HFFc6 (cell line): ENCODE results near the gene SLC7A8. TPM values are rescaled to one million over a fixed set of nuclear protein-coding genes. Genes with fewer than 3 reads are reported as not detected.

ENCODE experiments used
- DNase-seq: peaks from one replicate; pipeline ENCODE4 v3.0.0-alpha.2; 2018
- H3K27ac Mint-ChIP-seq: 2 replicates; pipeline ENCODE4 v1.8.0; 2020; ENCODE audit warnings: mild to moderate bottlenecking, mixed read lengths
- H3K27me3 Mint-ChIP-seq: 2 replicates; pipeline ENCODE4 v1.8.0; 2021; ENCODE audit warnings: mild to moderate bottlenecking, moderate library complexity, mixed read lengths; ENCODE audit not compliant: insufficient read depth
- H3K36me3 Mint-ChIP-seq: 2 replicates; pipeline ENCODE4 v1.8.0; 2021; ENCODE audit warnings: low read depth, mixed read lengths
- H3K4me1 Mint-ChIP-seq: 2 replicates; pipeline ENCODE4 v1.8.0; 2020; ENCODE audit warnings: low read depth, mixed read lengths
- H3K4me3 Mint-ChIP-seq: 2 replicates; pipeline ENCODE4 v1.8.0; 2020; ENCODE audit warnings: mild to moderate bottlenecking, moderate library complexity, mixed read lengths
- H3K9me3 Mint-ChIP-seq: 2 replicates; pipeline ENCODE4 v1.8.0; 2020; ENCODE audit warnings: mild to moderate bottlenecking, mixed read lengths
- total RNA-seq, 6 experiments: library from RNA; stranded (reverse); fragmentation: NEBNext Ultra II Directional; extraction: Animal tissue kit (Norgen Biotek cat#: 25700); gene quantifications; 2 replicates in 1 of 6; 3 replicates in 5 of 6; pipeline ENCODE4 v1.2.3, GENCODE V29; 2021
- TF ChIP-seq, protein P1 (sequence below): fragments of 200-600 bp; sonication (generic); IDR thresholded peaks from 2 replicates; pipeline ENCODE4 v1.5.0; 2021; ENCODE audit warnings: antibody characterized with exemption, mild to moderate bottlenecking

SLC7A8 gene
- total RNA-seq, 6 experiments from 2014 or later = 13.0 to 24.2 (median 23.3) TPM

GRCh38 chr14:23117371-23118020 lies 66.0 kb downstream of the SLC7A8 start:
- Mint-ChIP-seq H3K9me3 (no peaks in the 10 kb centered on the region), H3K4me1 (peaks cover 64% of the 10 kb centered on the region), H3K27me3 (peaks cover 2% of the 10 kb centered on the region; the same call in 1 of the 2 replicates), H3K36me3 (no peaks in the 10 kb centered on the region), H3K4me3 (no peak overlapping the region), H3K27ac (peak overlapping the region; percentile 42; the same call in 1 of the 2 replicates)
- TF ChIP-seq, protein P1, sequence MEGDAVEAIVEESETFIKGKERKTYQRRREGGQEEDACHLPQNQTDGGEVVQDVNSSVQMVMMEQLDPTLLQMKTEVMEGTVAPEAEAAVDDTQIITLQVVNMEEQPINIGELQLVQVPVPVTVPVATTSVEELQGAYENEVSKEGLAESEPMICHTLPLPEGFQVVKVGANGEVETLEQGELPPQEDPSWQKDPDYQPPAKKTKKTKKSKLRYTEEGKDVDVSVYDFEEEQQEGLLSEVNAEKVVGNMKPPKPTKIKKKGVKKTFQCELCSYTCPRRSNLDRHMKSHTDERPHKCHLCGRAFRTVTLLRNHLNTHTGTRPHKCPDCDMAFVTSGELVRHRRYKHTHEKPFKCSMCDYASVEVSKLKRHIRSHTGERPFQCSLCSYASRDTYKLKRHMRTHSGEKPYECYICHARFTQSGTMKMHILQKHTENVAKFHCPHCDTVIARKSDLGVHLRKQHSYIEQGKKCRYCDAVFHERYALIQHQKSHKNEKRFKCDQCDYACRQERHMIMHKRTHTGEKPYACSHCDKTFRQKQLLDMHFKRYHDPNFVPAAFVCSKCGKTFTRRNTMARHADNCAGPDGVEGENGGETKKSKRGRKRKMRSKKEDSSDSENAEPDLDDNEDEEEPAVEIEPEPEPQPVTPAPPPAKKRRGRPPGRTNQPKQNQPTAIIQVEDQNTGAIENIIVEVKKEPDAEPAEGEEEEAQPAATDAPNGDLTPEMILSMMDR = no peak
- no peak for DNase-seq

- H3K9me3 Mint-ChIP-seq = no peaks in the 10 kb centered on the region
Observed at GRCh38 chr14:23115918-23116317, 67.5 kb downstream of the SLC7A8 start.

GRCh38 chr14:23115039-23115731 lies 68.3 kb downstream of the SLC7A8 start:
- Mint-ChIP-seq H3K4me3 (peak overlapping the region; percentile 86), H3K9me3 (no peaks in the 10 kb centered on the region), H3K36me3 (no peaks in the 10 kb centered on the region), H3K27me3 (peaks cover 2% of the 10 kb centered on the region; the same call in 1 of the 2 replicates), H3K4me1 (peaks cover 43% of the 10 kb centered on the region), H3K27ac (peak overlapping the region; percentile 99)
- DNase-seq = peak; percentile 97
- TF ChIP-seq, protein P1 = no peak

More at GRCh38 chr14:23115918-23116317, 67.5 kb downstream of the SLC7A8 start:
- no peaks in the 10 kb centered on the region for H3K36me3 Mint-ChIP-seq
- peak; percentile 16 for DNase-seq
- H3K27ac Mint-ChIP-seq = peak overlapping the region; percentile 99
- H3K27me3 Mint-ChIP-seq = peaks cover 2% of the 10 kb centered on the region; the same call in 1 of the 2 replicates
- H3K4me3 Mint-ChIP-seq = peak overlapping the region; percentile 86; the same call in 1 of the 2 replicates
- TF ChIP-seq, protein P1 = no peak
- H3K4me1 Mint-ChIP-seq = peaks cover 50% of the 10 kb centered on the region

DNA sequence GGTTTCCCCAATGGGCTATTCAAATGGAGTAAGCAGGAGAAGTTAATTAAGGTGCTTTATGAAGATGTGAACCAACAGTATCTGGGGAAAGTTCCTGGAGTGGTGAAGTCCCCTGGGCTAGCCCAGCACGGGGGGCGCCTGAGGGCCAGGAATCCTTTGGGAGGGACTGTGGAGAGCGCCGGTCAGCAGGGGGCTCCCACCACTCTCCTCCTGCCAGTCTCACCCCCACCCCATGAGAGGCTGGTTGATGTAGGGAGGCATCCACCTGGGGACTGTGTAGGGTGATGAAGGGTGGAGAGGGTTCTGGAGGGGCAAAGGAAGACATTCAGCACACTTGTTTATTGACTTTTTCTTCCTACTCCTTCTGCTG lies 68.8 kb downstream of the SLC7A8 start:
- Mint-ChIP-seq H3K4me1 (peaks cover 41% of the 10 kb centered on the region), H3K4me3 (peak overlapping the region; percentile 86), H3K9me3 (no peaks in the 10 kb centered on the region), H3K27me3 (peaks cover 2% of the 10 kb centered on the region; the same call in 1 of the 2 replicates), H3K36me3 (no peaks in the 10 kb centered on the region), H3K27ac (peak overlapping the region; percentile 99)
- DNase-seq = no peak
- TF ChIP-seq, protein P1 = peak; percentile 59; the same call in 1 of the 2 replicates

GRCh38 chr14:23114120-23114458 lies 69.4 kb downstream of the SLC7A8 start:
- no peaks in the 10 kb centered on the region for H3K36me3 Mint-ChIP-seq
- TF ChIP-seq, protein P1 = no peak
- no peak for DNase-seq
- no peaks in the 10 kb centered on the region for H3K9me3 Mint-ChIP-seq
- H3K27ac Mint-ChIP-seq = peak overlapping the region; percentile 99
- H3K4me1 Mint-ChIP-seq = peaks cover 36% of the 10 kb centered on the region
- H3K27me3 Mint-ChIP-seq = peaks cover 2% of the 10 kb centered on the region; the same call in 1 of the 2 replicates
- peak overlapping the region; percentile 86; the same call in 1 of the 2 replicates for H3K4me3 Mint-ChIP-seq
